ENCODE results near the gene PRSS33. TPM values are rescaled to one million over a fixed set of nuclear protein-coding genes. Genes with fewer than 3 reads are reported as not detected.

PRSS33 gene
- total RNA-seq, 1 donor from 2014 or later: not detected

DNA sequence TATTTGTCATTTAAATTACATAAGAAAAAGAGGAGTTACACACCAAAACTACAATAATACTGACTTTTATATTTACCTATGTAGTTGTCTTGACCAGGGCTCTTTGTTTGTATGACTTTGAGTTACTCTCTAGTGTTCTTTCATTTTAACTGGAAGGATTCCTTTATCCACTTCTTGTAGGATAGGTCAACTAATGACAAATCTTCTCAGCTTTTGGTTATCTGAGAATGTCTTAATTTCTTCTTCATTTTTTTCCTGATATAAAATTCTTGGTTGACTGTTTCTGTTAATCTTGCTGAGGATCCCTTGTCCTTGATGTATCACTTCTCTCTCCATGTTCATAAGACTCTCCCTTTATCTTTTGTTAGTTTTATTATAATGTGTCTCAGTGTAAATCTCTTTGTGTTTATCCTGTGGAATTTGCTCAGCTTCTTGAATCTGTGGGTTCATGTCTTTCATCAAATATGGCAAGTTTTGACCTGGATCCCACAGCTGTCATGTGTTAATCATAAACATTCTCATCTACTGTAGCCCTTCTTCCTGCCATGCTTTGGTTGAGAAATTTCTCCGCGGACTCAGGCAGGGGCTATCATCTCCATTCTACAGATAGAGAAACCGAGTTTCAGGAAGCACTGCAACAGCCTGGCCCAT is 16.3 kb upstream of the PRSS33 start:
- no peak overlapping the region for H3K4me3 ChIP-seq
- peaks cover 58% of the 10 kb centered on the region for H3K27me3 ChIP-seq (ENCODE audit: low read depth)
- intact Hi-C loops (cut with micrococcal nuclease): no loop called here
- no peaks in the 10 kb centered on the region for H3K36me3 ChIP-seq
- TF ChIP-seq, protein P1, sequence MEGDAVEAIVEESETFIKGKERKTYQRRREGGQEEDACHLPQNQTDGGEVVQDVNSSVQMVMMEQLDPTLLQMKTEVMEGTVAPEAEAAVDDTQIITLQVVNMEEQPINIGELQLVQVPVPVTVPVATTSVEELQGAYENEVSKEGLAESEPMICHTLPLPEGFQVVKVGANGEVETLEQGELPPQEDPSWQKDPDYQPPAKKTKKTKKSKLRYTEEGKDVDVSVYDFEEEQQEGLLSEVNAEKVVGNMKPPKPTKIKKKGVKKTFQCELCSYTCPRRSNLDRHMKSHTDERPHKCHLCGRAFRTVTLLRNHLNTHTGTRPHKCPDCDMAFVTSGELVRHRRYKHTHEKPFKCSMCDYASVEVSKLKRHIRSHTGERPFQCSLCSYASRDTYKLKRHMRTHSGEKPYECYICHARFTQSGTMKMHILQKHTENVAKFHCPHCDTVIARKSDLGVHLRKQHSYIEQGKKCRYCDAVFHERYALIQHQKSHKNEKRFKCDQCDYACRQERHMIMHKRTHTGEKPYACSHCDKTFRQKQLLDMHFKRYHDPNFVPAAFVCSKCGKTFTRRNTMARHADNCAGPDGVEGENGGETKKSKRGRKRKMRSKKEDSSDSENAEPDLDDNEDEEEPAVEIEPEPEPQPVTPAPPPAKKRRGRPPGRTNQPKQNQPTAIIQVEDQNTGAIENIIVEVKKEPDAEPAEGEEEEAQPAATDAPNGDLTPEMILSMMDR (IDR thresholded peaks at IDR 0.05; ENCODE audit: borderline replicate concordance): no peak
- H3K27ac ChIP-seq (replicated peaks): no peak overlapping the region
- DNase-seq: no peak
- no peaks in the 10 kb centered on the region for H3K4me1 ChIP-seq
- peaks cover 24% of the 10 kb centered on the region for H3K9me3 ChIP-seq (replicated peaks)

DNA sequence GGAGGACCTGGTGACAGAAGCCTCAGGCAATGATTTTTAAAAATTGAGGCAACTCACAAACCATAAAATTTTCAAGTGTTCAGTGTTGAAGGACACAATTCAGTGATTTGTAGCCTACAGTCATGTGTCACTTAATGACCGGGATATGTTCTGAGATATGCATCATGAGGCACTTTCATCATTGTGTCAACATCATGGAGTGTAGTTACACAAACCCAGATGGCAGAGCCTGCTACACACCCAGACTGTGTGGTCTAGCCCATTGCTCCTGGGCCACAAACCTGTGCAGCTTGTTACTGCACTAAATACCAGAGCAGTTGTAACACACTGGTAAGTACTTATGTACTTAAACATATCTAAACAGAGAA is 12.5 kb upstream of the PRSS33 start:
- DNase-seq: no peak
- H3K36me3 ChIP-seq: no peaks in the 10 kb centered on the region
- H3K4me1 ChIP-seq: no peaks in the 10 kb centered on the region
- H3K27me3 ChIP-seq (ENCODE audit: low read depth): peaks cover 46% of the 10 kb centered on the region
- intact Hi-C loops (cut with micrococcal nuclease): no loop called here
- H3K4me3 ChIP-seq: no peak overlapping the region
- peaks cover 21% of the 10 kb centered on the region for H3K9me3 ChIP-seq (replicated peaks)
- H3K27ac ChIP-seq (replicated peaks): no peak overlapping the region
- TF ChIP-seq, protein P1 (IDR thresholded peaks at IDR 0.05; ENCODE audit: borderline replicate concordance): no peak

- Histone ChIP-seq H3K9me3 (replicated peaks) (peaks cover 16% of the 10 kb centered on the region), H3K27me3 (ENCODE audit: low read depth) (peaks cover 41% of the 10 kb centered on the region), H3K4me1 (no peaks in the 10 kb centered on the region), H3K36me3 (no peaks in the 10 kb centered on the region), H3K4me3 (no peak overlapping the region), H3K27ac (replicated peaks) (no peak overlapping the region)
- intact Hi-C loops (cut with micrococcal nuclease): no loop called here
- TF ChIP-seq, protein P1 (IDR thresholded peaks at IDR 0.05; ENCODE audit: borderline replicate concordance): no peak
- DNase-seq: no peak
Measured at GRCh38 chr16:2799205-2799858, 12.0 kb upstream of the PRSS33 start.

DNA sequence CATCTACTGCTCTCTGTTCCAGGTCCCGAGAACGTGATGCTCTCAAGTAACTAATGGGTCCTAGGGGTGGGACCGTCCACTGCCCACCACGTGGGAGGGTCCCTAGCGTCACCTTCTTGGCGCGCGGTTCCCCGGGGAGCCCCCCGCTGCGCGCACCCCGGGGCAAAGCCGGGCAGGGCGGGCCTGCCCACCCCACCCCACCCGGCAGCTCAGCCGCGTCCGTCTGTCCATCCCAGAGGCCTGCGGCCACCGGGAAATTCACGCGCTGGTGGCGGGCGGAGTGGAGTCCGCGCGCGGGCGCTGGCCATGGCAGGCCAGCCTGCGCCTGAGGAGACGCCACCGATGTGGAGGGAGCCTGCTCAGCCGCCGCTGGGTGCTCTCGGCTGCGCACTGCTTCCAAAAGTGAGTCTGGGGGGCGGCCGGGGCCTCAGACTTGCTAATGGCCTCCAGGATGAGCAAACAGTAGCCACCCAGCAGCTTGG is 11.4 kb upstream of the PRSS33 start:
- TF ChIP-seq, protein P1 (IDR thresholded peaks at IDR 0.05; ENCODE audit: borderline replicate concordance): no peak
- no peak overlapping the region for H3K27ac ChIP-seq (replicated peaks)
- peaks cover 10% of the 10 kb centered on the region for H3K9me3 ChIP-seq (replicated peaks)
- H3K27me3 ChIP-seq (ENCODE audit: low read depth): peaks cover 40% of the 10 kb centered on the region
- intact Hi-C loops (cut with micrococcal nuclease): no loop called here
- no peak overlapping the region for H3K4me3 ChIP-seq
- no peaks in the 10 kb centered on the region for H3K36me3 ChIP-seq
- H3K4me1 ChIP-seq: no peaks in the 10 kb centered on the region
- DNase-seq: no peak

DNA sequence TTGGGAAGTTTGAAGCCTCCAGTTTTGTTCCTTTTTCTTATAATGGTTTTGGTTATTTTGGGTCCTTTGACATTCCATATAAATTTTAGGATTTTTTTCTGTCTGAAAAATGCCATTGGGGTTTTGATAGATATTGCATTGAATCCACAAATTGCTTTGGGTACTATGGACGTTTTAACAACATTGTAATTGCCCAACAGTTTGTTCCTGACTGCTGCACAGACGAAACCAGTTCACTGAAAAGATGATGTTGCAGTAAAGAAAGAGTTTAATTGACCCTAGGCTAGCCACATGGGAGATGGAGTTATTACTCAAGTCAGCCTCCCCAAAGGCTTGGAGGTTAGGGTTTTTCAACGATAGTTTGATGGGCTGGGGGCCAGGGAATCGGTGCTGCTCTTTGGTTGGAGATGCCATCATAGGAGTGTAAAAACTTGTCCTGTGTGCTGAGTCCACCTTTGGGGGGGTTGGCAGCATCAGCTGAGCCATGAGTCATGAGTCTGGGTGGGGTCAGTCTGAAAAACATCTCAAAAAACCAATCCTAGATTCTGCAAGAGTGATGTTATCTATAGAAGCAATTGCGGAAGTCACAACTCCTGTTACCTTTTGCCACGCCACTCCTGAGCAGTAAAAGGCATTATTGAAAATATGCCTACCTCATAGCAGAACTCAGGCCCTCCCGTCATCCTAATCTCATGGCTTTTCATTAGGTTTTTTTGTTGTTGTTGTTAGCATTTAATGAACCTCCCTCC is 8.2 kb upstream of the PRSS33 start:
- no peak for DNase-seq
- no peak overlapping the region for H3K4me3 ChIP-seq
- peaks cover 63% of the 10 kb centered on the region for H3K27me3 ChIP-seq (ENCODE audit: low read depth)
- intact Hi-C loops (cut with micrococcal nuclease): no loop called here
- no peaks in the 10 kb centered on the region for H3K36me3 ChIP-seq
- H3K9me3 ChIP-seq (replicated peaks): no peaks in the 10 kb centered on the region
- TF ChIP-seq, protein P1 (IDR thresholded peaks at IDR 0.05; ENCODE audit: borderline replicate concordance): no peak
- H3K27ac ChIP-seq (replicated peaks): no peak overlapping the region
- no peaks in the 10 kb centered on the region for H3K4me1 ChIP-seq

Data from left ventricle myocardium inferior (tissue), 1 donor.